Ramos (cell line): ENCODE measurements around the gene SURF6.
"Not testable (repeated sequence)": the region's sequence is repeated elsewhere in the genome, so short reads cannot be mapped to it uniquely, and the experiment has no call there.

Experiments used
- in situ Hi-C: fragments of 300-500 bp; cut with MboI; formaldehyde crosslinking; loops from one replicate; pipeline ENCODE4 v1.14.3; 2022; ENCODE audit warnings: low sequenced_read_pairs; ENCODE audit not compliant: unreplicated experiment

The SURF6 gene

DNA sequence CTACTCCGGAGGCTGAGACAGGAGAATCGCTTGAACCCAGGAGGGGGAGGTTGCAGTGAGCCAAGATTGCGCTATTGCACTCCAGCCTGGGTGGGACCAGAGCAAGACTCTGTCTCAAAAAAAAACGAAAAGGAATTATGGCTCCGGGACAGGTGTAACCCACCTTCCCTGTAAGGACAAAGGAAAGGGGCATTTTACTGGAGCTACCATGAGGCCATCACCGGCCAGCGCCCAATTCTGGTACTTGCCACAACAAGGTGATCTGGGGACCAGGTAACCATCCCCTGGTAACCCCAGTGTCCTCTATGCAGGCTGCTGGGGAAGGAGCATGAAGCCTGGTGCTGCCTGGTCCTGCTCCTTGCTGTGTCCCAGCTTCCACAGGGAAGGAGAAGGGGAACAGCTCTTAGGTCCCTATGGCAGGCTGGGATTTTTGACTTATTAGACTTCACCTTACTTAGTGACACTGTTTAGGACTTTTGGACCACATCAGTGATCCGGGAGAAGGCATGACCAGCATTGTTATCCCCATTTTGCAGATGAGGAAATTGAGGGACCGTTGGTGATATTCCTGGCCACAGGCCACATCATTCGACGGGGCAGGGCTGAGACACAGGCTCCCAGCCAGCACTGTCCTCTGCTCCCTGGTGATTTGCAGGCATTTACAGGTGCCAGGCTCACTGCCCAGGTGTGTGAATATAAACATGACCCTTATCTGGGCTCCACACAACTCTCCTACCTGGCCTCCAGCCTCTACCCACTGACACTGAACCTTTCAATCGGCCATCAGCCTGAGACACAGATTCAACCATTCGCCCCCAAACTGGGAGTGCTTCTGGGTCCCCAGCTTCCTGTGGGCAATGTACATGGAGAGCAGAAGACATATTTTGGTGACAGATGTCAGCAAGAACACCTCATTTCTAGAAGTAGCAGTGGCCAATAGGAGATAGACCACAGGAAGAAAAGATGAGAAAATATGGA, 34.4 kb downstream of the SURF6 start:
- in situ Hi-C loops = no loop called here

DNA sequence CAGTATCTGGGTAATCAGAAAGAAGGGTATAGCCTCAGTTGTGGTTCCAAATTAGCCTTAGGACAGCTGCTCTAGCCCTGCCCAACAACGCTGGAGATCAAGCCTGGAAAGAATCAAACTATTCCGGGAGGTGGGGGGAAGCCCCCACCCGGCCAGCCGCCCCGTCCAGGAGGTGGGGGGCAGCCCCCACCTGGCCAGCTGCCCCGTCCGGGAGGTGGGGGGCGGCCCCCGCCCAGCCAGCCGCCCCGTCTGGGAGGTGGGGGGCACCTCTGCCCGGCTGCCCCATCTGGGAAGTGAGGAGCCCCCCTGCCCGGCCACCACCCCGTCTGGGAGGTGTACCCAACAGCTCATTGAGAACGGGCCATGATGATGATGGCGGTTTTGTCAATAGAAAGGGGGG, 36.0 kb downstream of the SURF6 start:
- in situ Hi-C loops = not testable (repeated sequence)

DNA sequence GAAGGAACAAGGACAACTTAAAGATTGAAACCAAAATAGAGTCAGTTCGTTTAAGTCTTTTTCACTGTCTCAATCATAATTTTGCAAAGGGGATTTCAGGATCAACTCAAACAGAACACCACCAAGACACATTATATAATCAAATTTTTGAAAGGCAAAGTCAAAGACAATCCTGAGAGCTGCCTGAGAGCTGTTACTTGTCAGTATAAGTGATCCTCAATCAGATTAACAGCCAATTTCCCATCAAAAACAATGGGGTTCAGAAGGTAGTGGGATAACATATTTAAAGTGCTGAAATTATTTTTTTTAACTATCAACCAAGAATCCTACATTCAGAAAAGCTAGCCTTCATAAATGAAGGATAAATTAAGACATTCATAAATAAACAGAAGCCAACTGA, 41.7 kb downstream of the SURF6 start:
- in situ Hi-C loops = no loop called here

DNA sequence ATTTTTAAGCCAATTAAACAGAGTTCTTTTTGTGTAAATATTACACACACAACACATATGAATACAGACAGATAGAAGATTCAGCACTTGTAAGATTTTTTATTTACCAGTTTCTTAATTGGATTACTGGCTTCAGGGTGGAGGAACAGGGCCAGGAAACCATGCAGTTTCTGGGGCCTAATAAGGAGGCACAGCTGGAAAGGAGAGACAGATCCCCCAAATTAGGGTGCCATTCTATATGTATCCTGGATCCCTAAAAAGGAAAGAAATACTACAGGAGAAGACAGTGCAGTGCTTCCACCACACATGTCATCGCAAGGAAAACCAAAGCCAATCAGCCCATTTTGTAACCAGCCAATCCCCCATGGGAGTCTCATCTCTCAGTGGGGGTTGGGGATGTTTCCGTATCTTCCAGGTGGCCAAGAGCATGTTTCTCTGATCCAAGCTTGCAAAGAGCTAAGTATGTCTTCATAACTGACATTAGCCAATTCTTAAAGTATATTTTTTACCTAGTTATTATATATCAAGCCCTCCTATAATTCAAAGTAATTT, 45.2 kb downstream of the SURF6 start:
- in situ Hi-C loops = no loop called here

DNA sequence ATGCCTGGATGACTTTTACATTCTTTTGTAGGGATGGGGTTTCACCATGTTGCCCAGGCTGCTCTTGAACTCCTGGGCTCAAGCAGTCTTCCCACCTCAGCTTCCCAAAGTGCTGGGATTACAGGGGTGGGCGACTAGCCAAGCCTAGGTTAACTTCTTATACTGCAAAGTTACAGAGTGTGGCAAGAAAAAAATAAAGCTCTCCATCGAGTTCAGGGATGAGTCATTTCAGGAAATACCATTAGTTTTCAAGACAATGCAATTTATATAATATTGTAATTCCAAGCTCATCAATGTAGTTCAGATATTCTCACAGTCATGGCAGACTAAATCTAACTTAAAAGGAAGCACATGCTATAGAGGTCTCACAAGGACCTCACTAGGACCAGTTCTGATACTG, 49.5 kb downstream of the SURF6 start:
- in situ Hi-C loops = no loop called here

DNA sequence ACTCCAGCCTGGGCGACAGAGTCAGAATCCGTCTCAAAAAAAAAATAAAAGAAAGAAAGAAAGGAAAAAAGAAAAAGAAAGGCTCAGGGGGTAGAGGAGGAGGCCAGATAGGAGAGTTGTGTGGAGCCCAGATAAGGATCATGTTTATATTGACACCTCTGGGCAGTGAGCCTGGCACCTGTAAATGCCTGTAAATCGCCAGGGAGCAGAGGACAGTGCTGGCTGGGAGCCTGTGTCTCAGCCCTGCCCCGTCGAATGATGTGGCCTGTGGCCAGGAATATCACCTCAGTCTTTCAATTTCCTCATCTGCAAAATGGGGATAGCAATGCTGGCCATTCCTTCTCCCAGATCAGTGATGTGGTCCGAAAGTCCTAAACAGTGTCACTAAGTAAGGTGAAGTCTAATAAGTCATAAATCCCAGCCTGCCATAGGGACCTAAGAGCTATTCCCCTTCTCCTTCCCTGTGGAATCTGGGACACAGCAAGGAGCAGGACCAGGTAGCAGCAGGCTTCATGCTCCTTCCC, 50.7 kb downstream of the SURF6 start:
- in situ Hi-C loops = no loop called here

DNA sequence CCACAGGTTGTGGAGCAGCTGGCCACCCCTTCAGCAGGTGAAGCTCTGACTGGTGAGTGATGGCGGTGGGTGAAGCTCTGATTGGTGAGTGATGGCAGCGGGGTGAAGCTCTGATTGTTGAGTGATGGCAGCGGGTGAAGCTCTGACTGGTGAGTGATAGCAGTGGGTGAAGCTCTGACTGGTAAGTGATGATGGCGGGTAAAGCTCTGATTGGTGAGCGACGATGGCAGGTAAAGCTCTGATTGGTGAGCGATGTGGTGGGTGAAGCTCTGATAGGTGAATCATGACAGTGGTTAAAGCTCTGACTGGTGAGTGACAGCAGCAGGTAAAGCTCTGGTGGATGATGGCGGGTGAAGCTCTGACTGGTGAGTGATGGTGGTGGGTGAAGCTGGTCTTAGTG, 51.6 kb downstream of the SURF6 start:
- in situ Hi-C loops = no loop called here

DNA sequence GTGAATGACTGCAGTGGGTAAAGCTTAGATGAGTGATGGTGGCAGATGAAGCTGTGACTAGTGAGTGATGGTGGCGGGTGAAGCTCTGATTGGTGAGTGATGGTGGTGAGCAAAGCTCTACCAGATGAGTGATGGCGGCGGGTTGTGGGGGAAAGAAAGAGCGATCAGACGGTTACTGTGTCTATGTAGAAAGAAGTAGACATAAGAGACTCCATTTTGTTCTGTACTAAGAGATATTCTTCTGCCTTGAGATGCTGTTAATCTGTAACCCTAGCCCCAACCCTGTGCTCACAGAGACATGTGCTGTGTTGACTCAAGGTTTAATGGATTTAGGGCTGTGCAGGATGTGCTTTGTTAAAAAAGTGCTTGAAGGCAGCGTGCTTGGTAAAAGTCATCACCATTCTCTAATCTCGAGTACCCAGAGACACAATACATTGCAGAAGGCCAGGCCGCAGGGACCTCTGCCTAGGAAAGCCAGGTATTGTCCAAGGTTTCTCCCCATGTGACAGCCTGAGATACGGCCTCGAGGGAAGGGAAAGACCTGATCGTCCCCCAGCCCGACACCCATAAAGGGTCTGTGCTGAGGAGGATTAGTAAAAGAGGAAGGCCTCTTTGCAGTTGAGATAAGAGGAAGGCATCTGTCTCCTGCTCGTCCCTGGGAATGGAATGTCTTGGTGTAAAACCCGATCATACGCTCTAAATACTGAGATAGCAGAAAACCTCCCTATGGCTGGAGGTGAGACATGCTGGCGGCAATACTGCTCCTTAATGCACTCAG, 52.5 kb downstream of the SURF6 start:
- in situ Hi-C loops = not testable (repeated sequence)

DNA sequence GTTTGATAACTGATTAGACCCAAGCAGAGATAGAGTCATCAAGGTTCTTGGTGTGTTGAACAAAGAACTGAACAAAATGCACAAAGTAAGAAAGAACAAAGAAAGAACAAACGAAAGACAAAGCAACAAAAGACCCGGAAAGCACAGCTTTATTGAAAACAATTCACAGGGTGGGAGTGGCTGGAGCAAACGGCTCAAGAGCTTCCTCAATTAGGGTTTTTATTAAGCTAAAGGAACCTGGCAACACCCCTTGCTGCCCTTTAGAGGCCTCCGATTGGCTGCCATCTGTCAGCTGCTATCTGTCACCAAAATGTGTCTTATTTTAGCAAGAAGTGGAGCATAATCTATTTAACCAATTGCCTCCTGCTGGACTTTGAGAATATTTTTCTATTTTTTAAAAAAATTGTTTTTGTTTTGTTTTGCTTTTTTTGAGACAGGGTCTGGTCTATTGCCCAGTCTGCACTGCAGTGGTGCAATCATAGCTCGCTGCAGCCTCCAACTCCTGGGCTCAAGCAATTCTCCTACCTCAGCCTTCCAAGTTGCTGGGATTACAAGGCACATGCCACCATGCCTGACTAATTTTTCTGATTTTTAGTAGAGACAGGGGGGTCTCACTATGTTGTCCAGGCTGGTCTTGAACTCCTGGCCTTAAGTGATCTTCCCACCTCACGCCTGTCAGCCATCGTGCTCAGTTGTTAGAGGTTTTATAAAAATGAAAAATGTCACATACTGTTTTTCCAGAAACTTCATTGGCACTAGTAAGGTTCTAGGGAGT, 53.3 kb downstream of the SURF6 start:
- in situ Hi-C loops = no loop called here

DNA sequence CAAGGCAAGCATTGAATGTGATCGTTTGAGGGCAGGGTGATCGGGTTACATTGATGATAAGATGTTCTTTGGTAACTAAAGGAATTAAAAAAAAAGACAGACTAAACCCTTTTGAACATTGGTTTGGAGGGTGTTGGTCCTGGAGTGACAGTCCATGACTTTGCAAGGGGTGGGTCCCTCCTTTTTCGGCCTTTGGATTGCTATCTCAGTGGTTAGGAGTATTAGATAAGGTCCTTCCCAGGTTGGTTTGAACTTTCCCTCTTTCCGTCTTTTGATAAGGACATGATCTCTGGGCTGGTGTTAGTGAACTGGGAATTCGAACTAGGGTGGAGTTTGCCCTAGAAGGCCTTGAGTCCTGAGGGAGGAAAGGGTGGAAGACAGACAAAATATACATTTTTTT, 55.6 kb downstream of the SURF6 start:
- in situ Hi-C loops = no loop called here
